HEK293T (cell line): ENCODE data around the gene DNAH14.

Source experiments
- FOXK2 ChIP-seq: fragments of 450-650 bp; IDR thresholded peaks from 2 replicates; pipeline ENCODE4 v1.6.1; 2016; ENCODE audit warnings: mild to moderate bottlenecking
- FOXM1 ChIP-seq: fragments of 450-650 bp; IDR thresholded peaks from 2 replicates; pipeline ENCODE4 v1.6.1; 2017; ENCODE audit warnings: mild to moderate bottlenecking, borderline replicate concordance
- LEF1 ChIP-seq: fragments of 450-650 bp; IDR thresholded peaks from 2 replicates; pipeline ENCODE4 v1.6.1; 2017; ENCODE audit warnings: mild to moderate bottlenecking, borderline replicate concordance
- SP1 ChIP-seq: fragments of 450-650 bp; IDR thresholded peaks from 2 replicates; pipeline ENCODE4 v1.6.1; 2017
- SUZ12 ChIP-seq: fragments of 450-650 bp; IDR thresholded peaks from 2 replicates; pipeline ENCODE4 v1.6.1; 2016; ENCODE audit warnings: mild to moderate bottlenecking

DNA sequence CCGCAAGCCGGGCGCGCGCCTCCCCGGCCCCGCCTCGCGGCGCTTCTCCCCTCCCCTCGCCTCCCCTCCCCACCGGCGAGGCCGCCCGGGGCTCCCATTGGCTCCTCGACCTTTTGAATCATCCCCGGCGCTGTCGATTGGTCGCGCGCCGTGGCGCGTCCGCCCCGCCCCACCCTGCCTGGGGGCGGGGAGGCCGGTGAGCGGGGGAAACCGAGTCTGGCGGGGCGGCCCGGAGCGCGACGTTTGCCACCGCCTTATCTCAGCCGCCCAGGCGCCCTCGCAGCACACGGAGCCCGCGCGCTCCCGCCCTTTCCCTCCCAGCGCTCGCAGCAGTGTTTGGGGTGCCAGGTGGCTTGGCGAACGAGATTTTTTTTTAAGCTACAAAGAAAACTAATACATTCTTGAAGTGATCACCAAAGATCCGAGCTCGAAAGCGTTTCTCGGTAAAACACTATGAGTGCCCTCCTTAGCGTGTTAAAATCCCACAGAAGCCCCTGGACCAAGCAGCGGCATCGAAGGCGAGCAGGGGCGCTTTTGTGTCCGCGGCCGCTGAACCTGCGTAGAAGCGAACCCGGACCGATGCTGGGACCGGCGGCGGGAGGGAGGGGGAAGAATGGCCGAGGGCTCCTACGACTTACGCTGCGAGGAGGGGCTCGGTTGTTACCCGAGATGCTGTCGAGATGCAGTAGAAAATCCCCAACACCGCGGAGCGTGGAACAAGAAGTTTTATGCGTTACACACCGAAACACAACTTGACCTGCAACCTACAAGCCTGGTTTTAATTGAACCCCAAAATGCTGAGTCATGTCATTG is 498.8 kb downstream of the DNAH14 start:
- TF ChIP-seq LEF1 (no peak), FOXM1 (peak; percentile 99), SUZ12 (no peak), FOXK2 (no peak), SP1 (no peak)
